Peyer's patch (tissue), 4 donors: ENCODE data around the gene PHACTR3. TPM values are rescaled to one million over a fixed set of nuclear protein-coding genes. Genes with fewer than 3 reads are reported as not detected.

Experiments
- DNase-seq, 3 donors: peaks; one replicate each; pipeline ENCODE4 v3.0.0-alpha.2; 2017 to 2019
- H3K27ac ChIP-seq, 4 donors: fragments of 200-600 bp; sonication (generic); one replicate each; pipeline ENCODE4 v1.5.1; 2016 to 2019
- H3K27me3 ChIP-seq, 2 donors: fragments of 200-600 bp; sonication (generic); one replicate each; pipeline ENCODE4 v1.5.1; 2019
- H3K36me3 ChIP-seq, 3 donors: fragments of 200-600 bp; sonication (generic); one replicate each; pipeline ENCODE4 v1.5.1; 2016 to 2019
- H3K4me1 ChIP-seq, 4 donors: fragments of 200-600 bp; sonication (generic); one replicate each; pipeline ENCODE4 v1.5.1; 2016 to 2019
- H3K4me3 ChIP-seq, 4 donors: fragments of 200-600 bp; sonication (generic); 1 replicate in 3 of 4; 2 replicates in 1 of 4; pipeline ENCODE4 v1.5.1; 2016 to 2019; ENCODE audit warnings: mild to moderate bottlenecking in 1 of 4
- H3K9me3 ChIP-seq, 4 donors: fragments of 200-600 bp; sonication (generic); one replicate each; pipeline ENCODE4 v1.5.1; 2016 to 2019; ENCODE audit warnings: mild to moderate bottlenecking in 1 of 4
- POLR2A ChIP-seq, 2 donors: fragments of 450-650 bp; IDR thresholded peaks; one replicate each; pipeline ENCODE4 v1.5.1; 2017; ENCODE audit warnings: antibody characterized with exemption in 2 of 2, mild to moderate bottlenecking in 2 of 2, moderate library complexity in 2 of 2
- total RNA-seq, 4 donors: library from RNA; depleted of rRNA; stranded (reverse); fragments of >200 nt; gene quantifications; one replicate each; pipeline ENCODE4 v1.1.0, GENCODE V29; 2016
- TF ChIP-seq, protein P1 (sequence below), 6 experiments: fragments of 450-650 bp in 4 of 6; fragments of 200-600 bp in 2 of 6; sonication (generic) in 1 of 6; IDR thresholded peaks; one replicate each; pipeline ENCODE4 v1.5.1; 2017 to 2019; ENCODE audit warnings: antibody characterized with exemption in 6 of 6, mild to moderate bottlenecking in 3 of 6, moderate library complexity in 1 of 6

Gene PHACTR3
- total RNA-seq, 4 donors from 2014 or later = 14.9 to 31.5 (median 22.9) TPM

GRCh38 chr20:59785986-59786795, 181.9 kb downstream of the PHACTR3 start:
- DNase-seq = no peak
- Histone ChIP-seq H3K4me3 (no peak overlapping the region), H3K4me1 (no peaks in the 10 kb centered on the region), H3K9me3 (no peaks in the 10 kb centered on the region), H3K27ac (no peak overlapping the region), H3K27me3 (no peaks in the 10 kb centered on the region), H3K36me3 (no peaks in the 10 kb centered on the region)
- TF ChIP-seq, protein P1, sequence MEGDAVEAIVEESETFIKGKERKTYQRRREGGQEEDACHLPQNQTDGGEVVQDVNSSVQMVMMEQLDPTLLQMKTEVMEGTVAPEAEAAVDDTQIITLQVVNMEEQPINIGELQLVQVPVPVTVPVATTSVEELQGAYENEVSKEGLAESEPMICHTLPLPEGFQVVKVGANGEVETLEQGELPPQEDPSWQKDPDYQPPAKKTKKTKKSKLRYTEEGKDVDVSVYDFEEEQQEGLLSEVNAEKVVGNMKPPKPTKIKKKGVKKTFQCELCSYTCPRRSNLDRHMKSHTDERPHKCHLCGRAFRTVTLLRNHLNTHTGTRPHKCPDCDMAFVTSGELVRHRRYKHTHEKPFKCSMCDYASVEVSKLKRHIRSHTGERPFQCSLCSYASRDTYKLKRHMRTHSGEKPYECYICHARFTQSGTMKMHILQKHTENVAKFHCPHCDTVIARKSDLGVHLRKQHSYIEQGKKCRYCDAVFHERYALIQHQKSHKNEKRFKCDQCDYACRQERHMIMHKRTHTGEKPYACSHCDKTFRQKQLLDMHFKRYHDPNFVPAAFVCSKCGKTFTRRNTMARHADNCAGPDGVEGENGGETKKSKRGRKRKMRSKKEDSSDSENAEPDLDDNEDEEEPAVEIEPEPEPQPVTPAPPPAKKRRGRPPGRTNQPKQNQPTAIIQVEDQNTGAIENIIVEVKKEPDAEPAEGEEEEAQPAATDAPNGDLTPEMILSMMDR (IDR thresholded peaks at IDR 0.05) = no peak

DNA sequence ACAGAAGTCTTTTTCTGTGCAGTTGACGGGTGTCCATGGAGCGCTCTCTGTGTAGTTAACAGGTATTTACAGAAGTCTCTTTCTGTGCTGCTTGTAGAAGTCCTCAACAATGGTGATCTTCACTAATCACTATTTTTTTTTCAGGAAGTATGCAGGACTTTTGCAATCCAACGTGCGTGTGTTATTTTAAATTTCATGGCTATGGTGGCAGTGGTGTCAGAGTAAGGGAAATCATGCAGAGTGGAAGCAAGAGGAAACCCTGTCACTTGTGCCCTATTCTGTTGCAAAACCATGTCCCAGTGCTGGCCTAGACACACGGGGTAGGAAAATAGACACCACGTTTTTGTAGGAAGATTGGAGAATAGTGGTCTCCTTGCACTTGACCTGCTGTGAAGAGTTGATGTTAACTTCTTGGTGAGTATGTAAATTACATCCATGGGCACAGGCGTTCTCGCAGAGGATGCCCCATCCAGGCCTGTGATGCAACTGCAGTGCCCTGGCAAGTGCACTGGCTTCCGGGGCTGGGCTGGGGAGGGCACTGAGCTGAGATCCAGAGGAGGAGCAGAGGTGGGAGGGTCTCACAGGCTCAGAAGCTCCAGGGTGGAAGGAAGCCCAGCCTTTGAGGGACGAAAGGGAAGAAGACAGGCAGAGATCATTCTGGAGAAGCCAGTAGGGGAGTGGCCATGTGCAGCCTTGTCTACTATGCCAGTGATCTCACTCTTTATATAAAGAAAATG, 182.6 kb downstream of the PHACTR3 start:
- Histone ChIP-seq H3K4me3 (no peak overlapping the region), H3K27ac (no peak overlapping the region), H3K9me3 (no peaks in the 10 kb centered on the region), H3K36me3 (no peaks in the 10 kb centered on the region), H3K27me3 (no peaks in the 10 kb centered on the region), H3K4me1 (no peaks in the 10 kb centered on the region)
- DNase-seq = no peak
- TF ChIP-seq, protein P1 (IDR thresholded peaks at IDR 0.05) = no peak
- TF ChIP-seq POLR2A (IDR thresholded peaks at IDR 0.05) = no peak

DNA sequence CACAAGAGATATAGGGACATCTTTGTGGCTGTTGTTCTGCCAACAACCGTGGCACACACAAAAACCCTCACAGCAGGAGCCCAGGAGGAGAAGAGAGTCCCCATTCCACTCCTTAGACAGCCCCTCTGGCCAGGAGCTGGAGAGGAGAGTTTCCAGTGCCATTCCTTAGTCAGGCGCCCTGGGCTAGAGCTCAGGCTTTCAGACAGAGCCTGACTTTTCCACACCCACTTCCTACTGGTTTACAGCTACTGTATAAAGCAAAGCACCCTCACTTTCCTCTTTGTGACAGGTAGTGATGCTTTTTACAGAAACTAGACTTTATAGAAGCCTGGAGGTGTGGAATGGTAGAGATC, 183.2 kb downstream of the PHACTR3 start:
- Histone ChIP-seq H3K4me3 (no peak overlapping the region), H3K9me3 (peaks cover 0 to 3% (median 0%) of the 10 kb centered on the region in 4 donors), H3K27ac (no peak overlapping the region), H3K27me3 (no peaks in the 10 kb centered on the region), H3K36me3 (no peaks in the 10 kb centered on the region), H3K4me1 (no peaks in the 10 kb centered on the region)
- TF ChIP-seq POLR2A (IDR thresholded peaks at IDR 0.05) = no peak
- TF ChIP-seq, protein P1 (IDR thresholded peaks at IDR 0.05) = no peak
- DNase-seq = no peak

DNA sequence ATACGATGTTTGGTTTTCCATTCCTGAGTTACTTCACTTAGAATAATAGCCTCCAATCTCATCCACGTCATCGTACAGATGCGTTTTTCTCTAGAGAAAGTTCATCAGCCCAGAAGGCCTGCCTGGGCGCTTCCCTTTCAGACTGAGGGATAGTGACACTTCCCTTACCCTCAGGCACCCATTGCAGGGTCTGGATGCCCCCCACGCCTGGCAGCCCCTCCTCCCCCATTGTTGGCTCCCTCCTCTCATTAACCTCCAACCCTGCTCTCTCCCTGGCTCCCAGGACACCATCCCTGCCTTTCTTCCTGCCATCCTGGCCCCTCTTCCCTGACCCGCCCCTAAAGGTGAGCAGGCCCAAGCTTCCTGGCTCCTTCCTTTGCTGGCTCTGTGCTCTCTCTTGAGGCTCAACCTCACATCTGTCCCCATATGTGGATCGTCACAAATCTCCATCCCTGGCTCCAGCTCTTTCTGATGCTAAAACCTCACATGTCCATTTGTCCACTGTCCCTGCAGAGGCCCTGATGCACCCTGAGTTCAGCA, 183.9 kb downstream of the PHACTR3 start:
- Histone ChIP-seq H3K27ac (no peak overlapping the region), H3K27me3 (no peaks in the 10 kb centered on the region), H3K36me3 (no peaks in the 10 kb centered on the region), H3K4me1 (no peaks in the 10 kb centered on the region), H3K4me3 (no peak overlapping the region), H3K9me3 (peaks cover 0 to 4% (median 0%) of the 10 kb centered on the region in 4 donors)
- no peak for DNase-seq
- no peak for TF ChIP-seq POLR2A (IDR thresholded peaks at IDR 0.05)
- TF ChIP-seq, protein P1 (IDR thresholded peaks at IDR 0.05) = no peak

GRCh38 chr20:59788811-59789397, 184.6 kb downstream of the PHACTR3 start:
- no peaks in the 10 kb centered on the region for H3K36me3 ChIP-seq
- DNase-seq = no peak
- no peaks in the 10 kb centered on the region for H3K4me1 ChIP-seq

More at GRCh38 chr20:59788811-59789397, 184.6 kb downstream of the PHACTR3 start:
- Histone ChIP-seq H3K27me3 (no peaks in the 10 kb centered on the region), H3K4me3 (no peak overlapping the region), H3K9me3 (peaks cover 0 to 4% (median 0%) of the 10 kb centered on the region in 4 donors), H3K27ac (no peak overlapping the region)
- no peak for TF ChIP-seq POLR2A (IDR thresholded peaks at IDR 0.05)
- TF ChIP-seq, protein P1 (IDR thresholded peaks at IDR 0.05) = no peak
